ENCODE measurements around the gene SPTSSA.

DNA sequence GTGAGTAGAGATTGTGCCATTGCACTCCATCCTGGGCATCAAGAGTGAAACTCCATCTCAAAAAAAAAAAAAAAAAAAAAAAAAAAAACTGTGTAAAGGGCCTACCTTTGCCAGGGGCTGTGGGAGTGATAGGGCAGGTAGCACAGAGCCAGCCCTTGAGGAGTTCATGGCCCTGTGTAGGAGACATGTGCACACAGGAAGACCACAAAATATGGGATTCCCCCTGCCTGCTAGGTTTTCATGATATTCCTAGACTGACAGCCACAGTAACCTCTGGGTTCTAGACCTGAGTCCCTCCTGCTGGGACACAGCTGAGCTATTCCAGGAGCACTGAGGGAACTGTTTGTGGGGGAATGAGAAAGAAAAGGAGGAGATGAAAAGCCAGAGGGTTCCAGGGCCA lies 8.3 kb upstream of the SPTSSA start:
- TF ChIP-seq, protein P1, sequence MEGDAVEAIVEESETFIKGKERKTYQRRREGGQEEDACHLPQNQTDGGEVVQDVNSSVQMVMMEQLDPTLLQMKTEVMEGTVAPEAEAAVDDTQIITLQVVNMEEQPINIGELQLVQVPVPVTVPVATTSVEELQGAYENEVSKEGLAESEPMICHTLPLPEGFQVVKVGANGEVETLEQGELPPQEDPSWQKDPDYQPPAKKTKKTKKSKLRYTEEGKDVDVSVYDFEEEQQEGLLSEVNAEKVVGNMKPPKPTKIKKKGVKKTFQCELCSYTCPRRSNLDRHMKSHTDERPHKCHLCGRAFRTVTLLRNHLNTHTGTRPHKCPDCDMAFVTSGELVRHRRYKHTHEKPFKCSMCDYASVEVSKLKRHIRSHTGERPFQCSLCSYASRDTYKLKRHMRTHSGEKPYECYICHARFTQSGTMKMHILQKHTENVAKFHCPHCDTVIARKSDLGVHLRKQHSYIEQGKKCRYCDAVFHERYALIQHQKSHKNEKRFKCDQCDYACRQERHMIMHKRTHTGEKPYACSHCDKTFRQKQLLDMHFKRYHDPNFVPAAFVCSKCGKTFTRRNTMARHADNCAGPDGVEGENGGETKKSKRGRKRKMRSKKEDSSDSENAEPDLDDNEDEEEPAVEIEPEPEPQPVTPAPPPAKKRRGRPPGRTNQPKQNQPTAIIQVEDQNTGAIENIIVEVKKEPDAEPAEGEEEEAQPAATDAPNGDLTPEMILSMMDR (IDR thresholded peaks at IDR 0.05; ENCODE audit: insufficient read depth, low read length, poor library complexity, severe bottlenecking): no peak
- no peak for TF ChIP-seq EZH2phosphoT487 (conservative IDR thresholded peaks at IDR 0.05; ENCODE audit: low read length)
